Stomach (tissue), 9 donors: ENCODE results near the gene DYRK4. TPM values are rescaled to one million over a fixed set of nuclear protein-coding genes. Genes with fewer than 3 reads are reported as not detected.

Experiments used
- DNase-seq, 2 donors: peaks; one replicate each; pipeline versions ENCODE4 v3.0.0 to v3.0.0-alpha.2; 2013 to 2019
- H3K27ac ChIP-seq, 5 donors: fragments of 200-600 bp in 4 of 5; sonication (generic) in 4 of 5; one replicate each; pipeline ENCODE4 v1.5.1; 2013 to 2019; ENCODE audit warnings: mild to moderate bottlenecking in 1 of 5, moderate library complexity in 1 of 5
- H3K27me3 ChIP-seq, 3 donors: fragments of 200-600 bp; sonication (generic); one replicate each; pipeline ENCODE4 v1.5.1; 2017 to 2019; ENCODE audit warnings: mixed run types in 1 of 3
- H3K36me3 ChIP-seq, 4 donors: fragments of 200-600 bp; sonication (generic); 1 replicate in 3 of 4; 2 replicates in 1 of 4; pipeline ENCODE4 v1.5.1; 2016 to 2019
- H3K4me1 ChIP-seq, 4 donors: fragments of 200-600 bp; sonication (generic); one replicate each; pipeline ENCODE4 v1.5.1; 2016 to 2019
- H3K4me3 ChIP-seq, 4 donors: fragments of 200-600 bp; sonication (generic) in 3 of 4; one replicate each; pipeline ENCODE4 v1.5.1; 2016 to 2019; ENCODE audit warnings: mild to moderate bottlenecking in 1 of 4
- H3K9me3 ChIP-seq, 4 donors: fragments of 200-600 bp; sonication (generic); one replicate each; pipeline ENCODE4 v1.5.1; 2016 to 2019
- CTCF ChIP-seq, 7 experiments: fragments of 450-650 bp in 4 of 7; fragments of 200-600 bp in 3 of 7; sonication (generic) in 3 of 7; IDR thresholded peaks; one replicate each; pipeline ENCODE4 v1.5.1; 2016 to 2019; ENCODE audit warnings: antibody characterized with exemption in 7 of 7, control low read depth in 2 of 7, mild to moderate bottlenecking in 1 of 7
- EP300 ChIP-seq: sonication (generic); formaldehyde crosslinking; IDR thresholded peaks from one replicate; pipeline ENCODE4 v1.6.1; 2017; ENCODE audit warnings: antibody characterized with exemption
- POLR2A ChIP-seq, 4 donors: fragments of 450-650 bp; IDR thresholded peaks; one replicate each; pipeline ENCODE4 v1.6.1; 2016; ENCODE audit warnings: antibody characterized with exemption in 4 of 4, control low read depth in 2 of 4, mild to moderate bottlenecking in 1 of 4, moderate library complexity in 1 of 4
- POLR2AphosphoS5 ChIP-seq, 3 donors: sonication (generic); formaldehyde crosslinking; IDR thresholded peaks; one replicate each; pipeline ENCODE4 v1.6.1; 2016; ENCODE audit warnings: antibody characterized with exemption in 3 of 3
- WGBS, 5 donors: extraction: QIAGEN DNeasy Blood & Tissue Kit in 3 of 5; methylation state at CpG; one replicate each; pipeline versions ENCODE4 v1.1.5 to v1.1.7; 2013 to 2018; 5-methylcytosine and 5-hydroxymethylcytosine counted together
- intact Hi-C: fragments of 100-400 bp; cut with DNase I; formaldehyde crosslinking; loops from one replicate; pipeline ENCODE4 v1.15.1; 2023; ENCODE audit warnings: low total_unique reads
- polyA plus RNA-seq, 3 donors: library from polyadenylated mRNA; stranded (reverse); fragments of 200-250 nt; gene quantifications; one replicate each; pipeline ENCODE4 v1.2.3, GENCODE V29; 2013
- total RNA-seq, 5 donors: library from RNA; depleted of rRNA; stranded (reverse); fragments of >200 nt; gene quantifications; one replicate each; pipeline versions ENCODE4 v1.1.0 to v1.2.3, GENCODE V29; 2014 to 2016
- donor health status: healthy with polysubstance abuse.
- donor health status: Bipolar disorder and iron deficiency.
- donor health status: healthy.

The DYRK4 gene
- total and polyA plus RNA-seq, 8 donors: 16.5 to 41.0 (median 29.0) TPM; not detected in 1

DNA sequence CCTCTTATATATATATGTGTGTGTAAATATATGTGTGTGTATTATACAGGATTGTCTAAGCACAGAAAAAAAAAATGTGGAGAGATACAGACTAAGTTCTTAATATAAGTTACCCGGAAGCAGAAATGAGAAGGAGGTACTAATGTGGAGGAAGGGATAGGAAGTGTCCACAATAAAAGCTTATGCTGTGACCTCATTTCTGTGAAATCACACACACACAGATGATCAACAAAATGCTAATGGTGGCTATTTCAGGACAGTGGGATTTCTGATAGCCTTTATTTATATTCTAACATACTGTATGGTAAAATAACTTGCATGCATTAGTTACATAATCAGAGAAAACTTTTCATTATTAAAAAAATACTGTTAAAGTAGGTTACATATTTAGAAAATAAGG, 31.8 kb upstream of the DYRK4 start:
- H3K27ac ChIP-seq: no peak overlapping the region
- TF ChIP-seq EP300 (no peak), POLR2AphosphoS5 (IDR thresholded peaks at IDR 0.05) (no peak), CTCF (IDR thresholded peaks at IDR 0.05) (no peak)
- no peak for DNase-seq
- no peaks in the 10 kb centered on the region for H3K4me1 ChIP-seq
- no peak overlapping the region for H3K4me3 ChIP-seq
- peaks cover 5 to 82% (median 78%) of the 10 kb centered on the region in 4 donors for H3K36me3 ChIP-seq
- intact Hi-C loops: loop anchor here (10.0 kb wide), 1 partner anchor 215 kb away; no protein-coding TSS in a partner anchor
- no peaks in the 10 kb centered on the region for H3K9me3 ChIP-seq
- H3K27me3 ChIP-seq: no peaks in the 10 kb centered on the region
- WGBS, 5 donors: 66 to 85% (median 76%) methylated on average over 1 of the region's 1 CpG

DNA sequence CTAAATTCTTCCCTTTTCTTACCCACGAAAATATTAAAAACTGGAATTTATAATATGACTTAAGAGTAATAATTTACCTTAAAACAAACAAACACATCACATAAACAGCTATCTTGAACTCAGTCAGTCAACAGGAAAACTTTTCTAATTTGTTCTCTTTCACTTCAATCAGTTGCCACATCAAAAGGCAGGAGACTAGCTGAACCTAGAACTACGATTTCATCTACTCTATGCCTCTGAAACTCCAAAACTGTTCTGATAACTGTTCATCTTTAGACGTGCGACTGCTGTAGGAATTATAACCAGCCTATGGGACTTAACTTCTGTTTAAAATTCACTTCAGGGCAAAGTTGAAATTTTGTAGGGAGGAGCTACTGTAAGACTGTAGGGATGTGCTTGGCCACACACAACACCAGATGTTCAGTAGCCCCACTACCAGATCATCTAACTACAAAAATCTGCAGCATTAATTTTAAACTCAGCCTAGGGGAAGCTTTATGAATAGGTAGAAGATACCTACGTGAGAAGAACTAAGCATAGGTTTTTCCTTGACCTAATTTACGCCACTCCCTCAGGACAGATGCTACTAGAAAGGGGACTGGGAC, 30.9 kb upstream of the DYRK4 start:
- H3K4me3 ChIP-seq: no peak overlapping the region
- no peaks in the 10 kb centered on the region for H3K27me3 ChIP-seq
- DNase-seq: no peak
- intact Hi-C loops: loop anchor here (10.0 kb wide), 1 partner anchor 216 kb away; no protein-coding TSS in a partner anchor
- no peak for TF ChIP-seq EP300
- TF ChIP-seq POLR2AphosphoS5 (IDR thresholded peaks at IDR 0.05): no peak
- TF ChIP-seq CTCF (IDR thresholded peaks at IDR 0.05): no peak
- no peak for TF ChIP-seq POLR2A (IDR thresholded peaks at IDR 0.05)
- H3K36me3 ChIP-seq: peaks cover 5 to 79% (median 75%) of the 10 kb centered on the region in 4 donors
- no peaks in the 10 kb centered on the region for H3K9me3 ChIP-seq
- WGBS, 5 donors: 78 to 87% (median 82%) methylated on average over 6 of the region's 6 CpGs
- H3K4me1 ChIP-seq: peaks cover 0 to 3% (median 0%) of the 10 kb centered on the region in 4 donors
- no peak overlapping the region for H3K27ac ChIP-seq

DNA sequence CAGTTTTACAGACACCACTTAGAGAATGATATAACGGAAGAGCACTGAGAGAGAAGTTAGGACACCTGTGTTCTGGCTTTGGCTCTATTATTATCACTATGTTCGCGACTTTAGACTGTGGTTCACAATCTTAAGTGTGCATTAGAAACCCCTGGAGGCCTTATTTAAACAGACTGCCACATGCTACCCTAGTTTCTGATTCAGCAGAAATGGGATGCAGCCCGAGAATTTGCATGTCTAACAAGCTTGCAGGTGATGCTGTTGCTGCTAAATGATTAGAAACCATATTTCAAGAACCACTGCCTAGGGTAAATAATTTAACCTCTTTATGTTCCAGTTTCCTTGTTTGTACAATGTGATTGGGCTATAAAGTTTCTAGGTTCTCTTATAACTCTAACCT, 26.9 kb upstream of the DYRK4 start:
- no peaks in the 10 kb centered on the region for H3K9me3 ChIP-seq
- WGBS, 5 donors: 88 to 95% (median 93%) methylated on average over 4 of the region's 4 CpGs
- intact Hi-C loops: loop anchor here (10.0 kb wide), 1 partner anchor 220 kb away; no protein-coding TSS in a partner anchor
- no peak for TF ChIP-seq POLR2AphosphoS5 (IDR thresholded peaks at IDR 0.05)
- no peak for TF ChIP-seq CTCF (IDR thresholded peaks at IDR 0.05)
- no peak for TF ChIP-seq EP300
- no peak for TF ChIP-seq POLR2A (IDR thresholded peaks at IDR 0.05)
- DNase-seq: no peak
- peaks cover 7 to 30% (median 23%) of the 10 kb centered on the region in 4 donors for H3K4me1 ChIP-seq
- H3K36me3 ChIP-seq: peaks cover 5 to 52% (median 52%) of the 10 kb centered on the region in 4 donors
- H3K4me3 ChIP-seq: no peak overlapping the region
- H3K27me3 ChIP-seq: no peaks in the 10 kb centered on the region
- no peak overlapping the region for H3K27ac ChIP-seq

- Histone ChIP-seq H3K27ac (no peak overlapping the region), H3K9me3 (no peaks in the 10 kb centered on the region), H3K4me3 (no peak overlapping the region), H3K4me1 (peaks cover 7 to 31% (median 24%) of the 10 kb centered on the region in 4 donors), H3K36me3 (peaks cover 5 to 44% (median 44%) of the 10 kb centered on the region in 4 donors), H3K27me3 (no peaks in the 10 kb centered on the region)
- intact Hi-C loops: loop anchor here (10.0 kb wide), 1 partner anchor 221 kb away; no protein-coding TSS in a partner anchor
- DNase-seq: no peak
- 60 to 76% (median 69%) methylated on average over 2 of the region's 2 CpGs for WGBS, 5 donors
- TF ChIP-seq CTCF (IDR thresholded peaks at IDR 0.05) (no peak), EP300 (no peak), POLR2A (IDR thresholded peaks at IDR 0.05) (no peak), POLR2AphosphoS5 (IDR thresholded peaks at IDR 0.05) (no peak)
These were observed 26.1 kb upstream of the DYRK4 start for GRCh38 chr12:4535871-4536270.
